ENCODE data around the gene ZNF331.

ZNF331 gene

DNA sequence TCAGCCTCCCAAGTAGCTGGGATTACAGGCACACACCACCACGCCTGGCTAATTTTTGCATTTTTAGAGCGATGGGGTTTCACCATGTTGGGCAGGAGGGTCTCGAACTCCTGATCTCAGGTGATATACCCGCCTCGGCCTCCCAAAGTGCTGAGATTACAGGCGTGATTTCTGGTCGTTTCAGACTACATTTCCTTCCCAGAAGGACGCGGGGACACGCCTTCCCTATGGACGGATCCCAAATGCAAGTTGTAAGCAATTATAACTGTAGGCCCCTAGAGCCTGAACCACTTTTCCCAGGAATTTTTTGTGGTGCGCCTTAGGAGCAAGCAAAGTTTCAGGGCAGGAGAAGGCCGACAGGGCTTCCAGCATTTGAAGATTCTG is 17.8 kb upstream of the ZNF331 start:
- peak overlapping the region; percentile 41 to 62 (median 47) for H3K4me3 ChIP-seq
- H3K27ac ChIP-seq: peak overlapping the region in 19 of 21 experiments; percentile 23 to 85 (median 76)

DNA sequence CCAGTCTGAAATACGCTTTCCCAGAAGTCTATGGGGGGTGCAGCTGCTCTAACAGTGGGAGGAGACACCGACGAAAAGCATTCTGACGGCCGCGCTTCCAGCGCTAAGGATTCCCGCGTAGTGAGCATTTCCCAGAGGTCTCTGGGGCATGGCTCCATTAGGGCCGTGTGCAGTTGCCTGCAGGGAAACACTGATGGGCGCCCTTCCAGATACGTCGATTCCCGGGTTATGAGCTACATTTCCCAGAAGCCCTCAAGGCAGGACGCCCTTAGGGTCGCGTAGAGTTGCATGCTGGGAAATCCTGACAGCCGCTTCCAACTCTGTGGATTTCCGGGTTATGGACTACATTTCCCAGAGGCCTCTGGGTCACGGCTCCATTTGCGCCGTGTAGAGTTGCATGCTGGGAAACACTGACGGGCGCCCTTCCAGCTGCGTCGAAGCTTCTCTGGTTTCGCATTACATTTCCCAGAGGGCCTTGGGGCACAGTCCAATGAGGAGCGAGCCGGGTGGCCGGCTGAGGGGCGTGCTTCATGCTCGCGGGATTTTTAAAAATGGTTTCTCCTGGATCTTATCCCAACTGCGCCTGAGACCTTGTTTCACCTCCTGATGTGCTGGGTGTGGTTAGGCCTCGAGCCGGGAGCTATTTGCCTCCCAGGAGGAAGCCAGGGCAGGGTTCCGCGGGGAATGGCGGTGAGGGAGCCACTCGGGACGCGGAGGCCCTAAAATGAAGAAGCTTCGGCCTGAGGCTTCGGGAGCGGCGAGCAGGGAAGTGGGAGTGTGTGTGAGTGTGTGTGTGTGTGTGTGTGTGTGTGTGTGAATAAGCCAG is 17.2 kb upstream of the ZNF331 start:
- Histone ChIP-seq H3K4me3 (peak overlapping the region; percentile 41 to 62 (median 47)), H3K27ac (peak overlapping the region in 19 of 21 experiments; percentile 23 to 85 (median 76))

DNA sequence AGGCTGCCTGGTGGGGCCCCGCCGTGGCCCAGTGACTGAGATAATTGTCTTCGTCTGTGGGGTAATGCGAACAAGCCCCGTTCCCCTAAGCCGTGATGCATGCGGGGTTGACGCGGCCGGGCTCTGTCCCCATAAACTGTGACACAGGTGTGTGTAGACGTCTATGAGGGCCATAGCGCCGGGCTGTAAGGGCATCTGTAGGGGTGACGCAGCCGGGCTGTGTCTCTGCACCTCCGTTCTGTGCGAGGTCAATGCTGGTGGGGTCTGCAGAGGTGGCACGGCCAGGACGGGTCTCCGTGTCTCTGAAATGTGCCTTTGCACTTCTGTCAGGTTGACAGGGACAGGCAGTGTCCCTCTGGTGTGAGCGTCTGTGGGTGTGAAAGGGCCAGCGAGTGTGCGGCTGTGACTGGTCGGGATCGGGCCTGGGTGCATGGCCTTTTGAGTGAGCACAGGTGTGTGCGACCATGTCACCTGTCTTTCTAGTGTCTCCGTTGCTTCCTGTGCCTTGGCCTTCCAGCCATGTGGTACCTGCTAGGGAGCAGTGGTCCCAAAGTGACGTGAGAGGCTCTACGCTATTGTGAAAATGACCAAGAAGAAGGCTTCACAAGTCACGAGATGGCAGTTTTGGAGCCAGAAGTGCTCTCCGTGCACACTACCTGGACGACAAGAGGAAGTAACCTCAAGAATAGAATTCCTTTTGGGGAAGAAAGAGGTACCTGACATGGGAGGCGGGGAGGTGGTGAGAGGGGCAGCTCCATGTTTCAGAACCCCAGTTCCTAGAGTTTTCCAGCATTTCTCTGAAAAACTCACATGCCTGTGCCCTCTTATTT is 16.4 kb upstream of the ZNF331 start:
- H3K4me3 ChIP-seq: peak overlapping the region; percentile 41 to 62 (median 47)
- peak overlapping the region in 8 of 21 experiments; percentile 4 to 79 (median 72) for H3K27ac ChIP-seq

DNA sequence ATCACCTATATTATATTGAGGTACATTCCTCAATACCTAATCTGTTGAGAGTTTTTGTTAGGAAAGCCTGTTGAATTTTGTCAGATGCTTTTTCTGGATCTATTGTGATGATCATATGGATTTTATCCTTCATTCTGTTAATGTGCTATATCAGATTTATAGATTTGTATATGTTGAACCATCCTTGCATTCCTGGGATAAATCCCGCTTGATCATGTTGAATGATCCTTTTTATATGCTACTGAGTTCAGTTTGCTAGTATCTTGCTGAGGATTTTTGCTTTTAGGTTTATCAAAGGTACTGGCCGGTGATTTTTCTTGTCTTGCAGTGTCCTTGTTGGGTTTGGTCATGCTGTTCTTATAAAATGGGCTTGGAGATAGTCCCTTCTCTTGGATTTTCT is 12.0 kb upstream of the ZNF331 start:
- H3K27ac ChIP-seq: no peak overlapping the region
- H3K4me3 ChIP-seq: no peak overlapping the region

DNA sequence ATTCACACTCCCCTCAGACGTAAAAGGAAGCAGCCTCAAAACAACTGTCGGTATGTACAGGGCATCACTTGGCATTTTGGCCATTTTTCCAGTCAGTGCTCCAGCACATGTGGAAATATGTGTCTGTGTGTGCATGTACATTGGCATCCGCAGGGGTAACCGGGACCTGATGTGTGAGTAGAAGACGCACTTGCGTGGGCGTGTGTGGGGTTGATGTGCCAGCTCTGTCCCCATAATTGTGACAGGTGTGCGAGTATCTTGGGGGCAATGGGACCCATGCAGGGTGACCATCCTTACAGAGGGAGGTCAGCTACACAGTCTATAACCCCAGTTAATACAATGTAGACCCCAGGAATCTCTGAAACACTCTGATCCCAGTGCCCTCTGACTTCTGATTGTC is 7.3 kb upstream of the ZNF331 start:
- no peak overlapping the region for H3K27ac ChIP-seq
- H3K4me3 ChIP-seq: no peak overlapping the region

DNA sequence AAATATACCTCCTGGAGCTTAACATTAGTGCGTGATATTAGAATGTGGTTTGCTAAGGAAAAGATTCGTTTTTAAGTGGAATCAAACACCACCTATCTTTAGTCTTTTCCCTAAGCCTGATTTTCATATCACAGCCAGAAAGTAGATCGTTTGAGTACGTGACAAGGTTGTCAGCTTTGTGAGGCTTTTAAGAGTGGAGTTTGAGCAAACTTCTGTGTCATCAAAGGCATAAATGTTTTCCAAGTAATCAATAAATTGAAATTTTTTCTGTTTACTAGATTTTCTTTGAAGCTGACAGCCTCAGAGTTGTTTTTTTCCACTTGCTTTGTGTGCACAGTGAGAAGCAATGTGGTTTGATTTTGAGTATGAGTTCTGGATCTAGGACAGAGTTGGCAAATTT is 6.5 kb upstream of the ZNF331 start:
- Histone ChIP-seq H3K4me3 (no peak overlapping the region), H3K27ac (no peak overlapping the region)

DNA sequence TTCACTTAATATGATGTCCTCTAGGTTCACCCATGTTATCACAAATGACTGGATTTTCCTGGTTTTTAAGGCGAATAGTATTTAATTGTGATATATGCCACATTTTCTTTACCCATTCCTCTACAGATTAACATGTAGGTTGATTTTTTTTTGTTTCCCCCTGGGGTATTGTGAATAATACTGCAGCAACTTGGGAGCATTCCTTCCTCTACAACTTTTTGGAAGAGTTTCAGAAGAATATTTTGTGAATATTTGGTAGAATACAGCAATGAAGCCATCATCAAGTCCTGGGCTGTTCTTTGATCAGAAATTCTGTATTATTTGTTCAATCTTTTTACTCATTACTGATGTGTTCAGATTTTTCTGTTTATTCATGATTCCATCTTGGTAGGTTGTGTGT is 5.6 kb upstream of the ZNF331 start:
- H3K4me3 ChIP-seq: no peak overlapping the region
- H3K27ac ChIP-seq: no peak overlapping the region

DNA sequence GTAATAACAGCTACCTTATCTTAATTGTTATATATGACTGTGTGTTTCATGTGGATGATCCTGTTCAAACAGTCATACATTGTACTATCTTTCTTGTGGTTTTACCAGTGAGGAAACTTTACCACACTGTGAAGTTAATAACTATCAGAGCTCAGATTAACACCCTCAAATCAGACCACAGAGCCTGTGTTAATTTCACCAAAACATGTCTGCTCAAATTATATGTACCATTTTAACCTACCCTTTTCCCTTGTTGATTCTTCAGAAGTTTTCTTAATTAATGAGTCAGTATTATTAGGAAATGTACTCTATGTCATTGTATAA is 1.8 kb upstream of the ZNF331 start:
- no peak overlapping the region for H3K4me3 ChIP-seq
- no peak overlapping the region for H3K27ac ChIP-seq

DNA sequence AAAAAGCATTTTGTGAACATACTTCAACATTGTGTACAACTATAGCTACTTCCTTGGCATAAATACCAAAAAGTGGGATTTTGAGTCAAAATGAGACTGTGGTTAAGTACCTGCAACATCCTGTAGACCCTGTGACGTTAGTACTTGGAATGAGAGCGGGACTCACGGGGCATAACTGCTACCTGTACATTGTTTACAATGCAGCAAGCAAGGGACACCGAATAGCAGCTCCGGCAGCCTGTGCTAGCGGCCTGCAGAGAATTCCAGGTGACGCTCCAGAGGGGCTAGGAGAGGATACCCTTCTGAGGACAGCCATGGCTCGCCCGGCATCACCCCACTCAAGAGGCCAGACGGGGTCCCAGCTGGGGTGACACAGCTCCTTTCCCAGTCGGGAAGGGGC is 824 bp upstream of the ZNF331 start:
- peak overlapping the region; percentile 47 to 66 (median 61) for H3K4me3 ChIP-seq
- peak overlapping the region in 20 of 21 experiments; percentile 45 to 94 (median 81) for H3K27ac ChIP-seq

DNA sequence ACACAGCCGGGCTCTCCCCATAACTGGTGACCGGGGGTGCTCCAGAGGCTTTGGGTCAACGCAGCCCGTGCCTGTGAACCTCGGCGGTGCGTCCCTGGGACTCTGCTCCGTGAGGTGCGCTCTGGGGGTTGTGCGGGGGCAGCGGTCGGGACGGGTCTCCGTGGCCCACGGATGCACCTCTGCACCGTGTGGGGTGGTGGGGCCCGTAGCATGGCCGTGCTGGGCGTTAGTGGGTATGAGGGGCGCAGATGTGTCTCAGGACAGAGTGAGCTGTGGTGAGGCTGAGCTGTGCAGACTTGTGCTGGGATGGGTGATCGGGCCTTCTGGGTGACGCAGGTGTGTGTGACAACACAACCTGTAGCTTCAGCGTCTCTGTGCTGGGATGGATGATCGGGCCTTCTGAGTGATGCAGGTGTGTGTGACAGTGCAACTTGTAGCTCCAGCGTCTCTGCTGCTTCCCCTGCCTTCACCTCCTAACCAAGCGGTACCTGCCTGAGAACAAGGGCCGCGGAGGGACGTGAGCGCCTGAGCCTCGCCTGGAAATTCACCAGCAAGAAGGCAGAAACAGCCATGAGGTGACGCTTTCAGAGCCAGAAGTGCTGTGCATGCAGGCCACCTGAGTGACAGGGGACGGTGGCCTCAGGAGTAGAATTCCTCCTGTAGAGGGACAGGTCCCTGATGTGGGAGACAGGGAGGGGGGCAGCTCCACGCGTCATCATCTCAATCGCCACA is 599 bp downstream of the ZNF331 start:
- H3K4me3 ChIP-seq: peak overlapping the region; percentile 47 to 66 (median 61)
- peak overlapping the region; percentile 48 to 94 (median 80) for H3K27ac ChIP-seq

DNA sequence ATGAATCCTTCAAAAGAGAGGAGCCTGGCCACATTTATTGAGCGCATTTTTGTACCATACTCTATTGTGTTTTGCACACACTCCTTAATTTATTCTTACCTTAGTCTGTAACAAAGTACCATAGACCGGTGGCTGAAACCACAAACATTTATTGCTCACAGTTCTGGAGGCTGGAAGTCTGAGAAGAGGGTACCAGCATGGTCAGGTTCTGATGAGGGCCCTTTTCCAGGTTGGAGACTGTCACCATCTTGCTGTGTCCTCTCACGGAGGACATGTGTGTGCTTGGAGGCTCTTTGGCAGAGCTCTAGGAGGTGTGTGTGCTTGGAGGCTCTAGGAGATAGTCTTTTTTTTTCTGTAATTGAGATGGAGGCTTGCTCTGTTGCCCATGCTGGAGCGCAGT is 2.1 kb downstream of the ZNF331 start:
- H3K4me3 ChIP-seq: no peak overlapping the region
- H3K27ac ChIP-seq: peak overlapping the region in 3 of 21 experiments; percentile 47 to 82 (median 49)

DNA sequence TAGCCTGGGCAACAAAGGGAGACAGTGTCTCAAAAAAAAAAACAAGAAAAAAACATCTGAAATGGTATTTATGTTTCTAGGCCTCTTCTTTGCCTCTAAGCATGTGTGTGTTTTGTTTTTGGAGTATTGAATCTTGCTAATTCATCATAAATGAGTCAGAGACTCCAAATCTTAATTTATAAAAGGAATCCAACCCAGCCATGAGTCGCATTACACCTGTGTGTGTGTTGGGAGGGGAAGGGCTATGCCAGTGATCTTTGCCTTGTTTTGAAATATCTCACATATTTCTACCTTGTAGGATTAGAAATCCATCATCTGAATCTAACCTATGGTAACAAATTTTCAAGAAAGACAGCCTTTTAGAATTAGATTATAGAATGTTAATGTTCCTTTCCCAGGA is 4.0 kb downstream of the ZNF331 start:
- no peak overlapping the region for H3K4me3 ChIP-seq
- H3K27ac ChIP-seq: peak overlapping the region in 1 of 21 experiments; percentile 30

DNA sequence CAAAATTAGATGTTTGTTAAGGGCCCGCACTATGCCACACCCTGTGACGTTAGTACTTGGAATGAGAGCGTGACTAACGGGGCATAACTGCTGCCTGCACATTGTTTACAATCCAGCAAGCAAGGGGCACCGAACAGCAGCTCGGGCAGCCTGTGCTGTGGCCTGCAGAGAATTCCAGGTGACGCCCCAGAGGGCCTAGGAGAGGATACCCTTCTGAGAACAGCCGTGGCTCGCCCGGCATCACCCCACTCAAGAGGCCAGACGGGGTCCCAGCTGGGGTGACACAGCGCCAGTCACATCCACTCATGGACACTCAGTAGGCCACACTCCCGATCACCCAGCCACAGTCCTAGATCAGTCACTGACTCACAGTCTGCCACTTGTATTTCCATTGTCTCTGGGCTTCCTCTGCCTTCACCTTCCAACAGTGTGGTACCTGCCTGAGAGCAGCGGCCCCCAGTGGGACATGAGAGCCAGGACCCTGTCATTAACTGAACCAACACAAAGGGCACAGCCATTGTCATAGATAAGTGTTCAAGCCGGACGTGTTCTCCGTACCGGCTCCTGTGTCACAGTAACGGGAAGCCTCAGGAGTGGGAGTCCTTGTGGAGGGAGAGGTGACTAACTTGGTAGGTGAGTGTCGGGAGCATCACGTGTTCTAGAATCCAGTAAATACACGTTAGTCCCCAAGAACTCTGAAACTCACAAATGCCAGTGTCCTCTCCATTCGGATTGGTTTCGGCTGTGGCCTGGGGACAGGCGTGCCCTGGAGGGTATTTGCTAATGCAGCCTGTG is 7.5 kb downstream of the ZNF331 start:
- H3K4me3 ChIP-seq: no peak overlapping the region
- H3K27ac ChIP-seq: peak overlapping the region in 4 of 21 experiments; percentile 20 to 54 (median 30)

DNA sequence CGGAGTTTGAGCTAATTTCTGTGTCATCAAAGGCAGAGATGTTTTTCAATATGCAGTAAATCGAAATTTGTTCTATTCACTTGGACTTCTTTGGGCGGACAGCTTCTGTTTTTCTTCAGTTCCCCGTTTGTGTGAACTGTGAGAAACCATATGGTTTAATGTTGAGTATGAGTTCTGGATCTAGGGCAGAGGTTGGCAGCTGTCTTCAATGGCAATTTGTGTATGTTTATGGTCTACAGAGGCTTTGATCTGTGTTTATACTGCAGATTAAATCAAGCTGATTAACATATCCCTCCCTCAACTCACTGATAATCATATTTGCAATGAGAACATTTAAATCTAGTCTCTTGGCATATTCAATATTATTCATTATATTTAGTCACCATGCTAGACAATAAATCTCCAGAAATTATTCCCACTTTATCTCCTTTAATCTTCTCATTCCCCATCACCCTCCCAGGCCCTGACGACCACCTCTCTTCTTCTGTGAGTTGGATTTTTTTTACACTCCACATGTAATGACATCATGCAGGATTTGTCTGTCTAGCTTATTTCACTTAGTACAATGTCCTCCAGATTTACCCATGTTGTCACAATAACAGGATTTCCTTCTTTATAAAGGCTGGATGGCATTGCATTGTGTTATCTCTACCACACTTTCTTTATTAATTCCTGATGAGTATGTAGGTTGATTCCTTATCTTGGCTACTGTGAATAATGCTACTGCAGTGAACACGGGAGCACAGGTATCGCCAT is 9.0 kb downstream of the ZNF331 start:
- H3K4me3 ChIP-seq: no peak overlapping the region
- H3K27ac ChIP-seq: peak overlapping the region in 4 of 21 experiments; percentile 14 to 38 (median 24)

DNA sequence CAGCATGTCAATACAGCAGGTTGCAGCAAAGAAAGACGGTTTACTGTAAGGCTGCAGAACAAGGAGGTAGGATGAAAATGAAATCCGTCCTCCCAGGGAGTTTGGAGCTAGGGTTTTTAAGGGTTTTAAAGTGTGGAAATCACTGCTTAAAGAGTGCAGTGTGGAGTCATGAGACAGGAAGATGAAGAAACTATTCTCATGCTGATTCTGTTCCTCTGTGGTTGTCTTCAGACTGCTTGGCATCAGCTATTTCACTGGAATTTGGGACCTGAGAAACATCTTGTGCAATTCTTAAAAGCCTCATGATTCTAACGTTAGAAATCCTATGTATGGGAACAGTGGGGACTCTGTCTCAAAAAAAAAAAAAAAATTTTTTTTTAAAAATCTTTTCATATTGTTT is 11.4 kb downstream of the ZNF331 start:
- no peak overlapping the region for H3K4me3 ChIP-seq
- H3K27ac ChIP-seq: peak overlapping the region in 8 of 21 experiments; percentile 2 to 81 (median 48)

DNA sequence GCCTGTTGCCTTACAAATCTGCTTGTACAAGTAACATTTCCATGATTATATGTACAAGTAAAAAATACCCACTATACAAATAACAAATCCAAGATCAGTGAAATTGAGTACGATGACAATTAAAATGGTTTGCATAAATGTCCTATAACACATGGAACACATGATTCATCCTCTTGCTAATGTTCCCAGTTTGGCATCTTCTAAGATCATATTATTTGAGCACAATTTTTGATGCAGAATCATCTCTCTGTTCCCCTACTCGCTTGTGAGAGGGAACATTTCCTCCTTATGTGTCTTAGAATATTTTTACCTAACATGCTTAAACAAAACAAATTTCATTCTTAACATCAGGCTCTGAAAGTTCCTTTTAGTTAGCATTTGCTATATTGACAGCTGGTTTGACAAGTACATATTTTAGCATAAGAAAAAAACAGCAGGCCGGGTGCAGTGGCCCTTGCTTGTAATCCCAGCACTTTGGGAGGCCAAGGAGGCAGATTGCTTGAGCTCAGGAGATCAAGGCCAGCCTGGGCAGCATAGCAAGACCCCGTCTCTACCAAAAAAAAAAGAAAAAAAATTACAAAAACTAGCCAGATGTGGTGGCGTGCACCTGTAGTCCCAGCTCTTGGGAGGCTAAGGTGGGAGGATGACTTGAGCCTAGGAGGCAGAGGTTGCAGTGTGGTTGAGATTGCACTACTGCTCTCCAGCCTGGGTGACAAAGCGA is 14.2 kb downstream of the ZNF331 start:
- Histone ChIP-seq H3K27ac (peak overlapping the region in 1 of 21 experiments; percentile 3), H3K4me3 (no peak overlapping the region)

DNA sequence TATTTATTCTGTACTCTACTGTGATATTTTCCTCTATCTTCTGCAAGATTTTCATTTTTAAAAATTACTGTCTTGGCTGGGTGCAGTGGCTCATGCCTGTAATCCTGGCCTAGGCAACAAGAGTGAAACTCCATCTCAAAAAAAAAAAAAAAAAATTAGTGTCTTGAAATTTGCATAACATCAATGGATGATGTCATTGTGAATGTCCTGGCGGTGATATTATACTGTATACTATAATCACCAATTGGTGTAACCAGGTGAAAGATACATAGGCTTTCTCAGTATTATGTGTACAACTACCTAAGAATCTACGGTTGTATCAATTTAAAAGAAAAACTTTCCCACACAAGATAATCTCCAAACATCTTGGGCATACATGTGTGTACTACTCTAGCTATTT is 15.2 kb downstream of the ZNF331 start:
- H3K27ac ChIP-seq: peak overlapping the region in 7 of 21 experiments; percentile 72 to 92 (median 87)
- H3K4me3 ChIP-seq: no peak overlapping the region
